GM12864 (cell line): Measurements from ENCODE around the gene MYO18A.
A peak's percentile ranks its signal among the peaks of the same experiment; 100 is the strongest.

Experiments used
- DNase-seq: peaks from one replicate; pipeline ENCODE4 v3.0.0-alpha.2; 2011; ENCODE audit warnings: low read depth
- H3K4me3 ChIP-seq: 2 replicates; pipeline ENCODE4 v1.5.1; 2011; ENCODE audit warnings: mild to moderate bottlenecking, low read depth, low read length, control low read depth
- CTCF ChIP-seq: IDR thresholded peaks from 2 replicates; pipeline ENCODE4 v1.5.1; 2011; ENCODE audit warnings: low read depth, mild to moderate bottlenecking, moderate library complexity, low read length, control low read depth, inconsistent platforms; ENCODE audit errors: missing control alignments

The MYO18A gene

GRCh38 chr17:29045734-29046472 lies 134.3 kb downstream of the MYO18A start:
- H3K4me3 ChIP-seq: no peak overlapping the region
- DNase-seq: no peak
- TF ChIP-seq CTCF: no peak

GRCh38 chr17:29045026-29045425 lies 135.2 kb downstream of the MYO18A start:
- no peak for DNase-seq
- no peak overlapping the region for H3K4me3 ChIP-seq
- no peak for TF ChIP-seq CTCF

- H3K4me3 ChIP-seq: no peak overlapping the region
- no peak for TF ChIP-seq CTCF
Observed at GRCh38 chr17:29043539-29044145, 136.6 kb downstream of the MYO18A start.

GRCh38 chr17:29042679-29043538 lies 137.3 kb downstream of the MYO18A start, which contains the start of gene PIPOX:
Gene PIPOX (plus strand): TSS chr17:29043141. CDS start chr17:29043226, 85 bp downstream.
- no peak for DNase-seq
- no peak within 1 kb of the TSS for H3K4me3 ChIP-seq
- no peak for TF ChIP-seq CTCF

More at GRCh38 chr17:29043539-29044145, 136.6 kb downstream of the MYO18A start:
- DNase-seq: peak; percentile 10

GRCh38 chr17:29042026-29042678 lies 138.0 kb downstream of the MYO18A start:
- TF ChIP-seq CTCF: no peak
- no peak for DNase-seq
- H3K4me3 ChIP-seq: no peak overlapping the region

GRCh38 chr17:29041571-29041970 lies 138.6 kb downstream of the MYO18A start:
- no peak for DNase-seq
- H3K4me3 ChIP-seq: no peak overlapping the region
- TF ChIP-seq CTCF: no peak
